ENCODE results near the gene FBH1. TPM values are rescaled to one million over a fixed set of nuclear protein-coding genes. Genes with fewer than 3 reads are reported as not detected.

Gene FBH1
- total and polyA plus RNA-seq, 2 experiments from 2014 or later: 62.5 to 90.8 TPM

DNA sequence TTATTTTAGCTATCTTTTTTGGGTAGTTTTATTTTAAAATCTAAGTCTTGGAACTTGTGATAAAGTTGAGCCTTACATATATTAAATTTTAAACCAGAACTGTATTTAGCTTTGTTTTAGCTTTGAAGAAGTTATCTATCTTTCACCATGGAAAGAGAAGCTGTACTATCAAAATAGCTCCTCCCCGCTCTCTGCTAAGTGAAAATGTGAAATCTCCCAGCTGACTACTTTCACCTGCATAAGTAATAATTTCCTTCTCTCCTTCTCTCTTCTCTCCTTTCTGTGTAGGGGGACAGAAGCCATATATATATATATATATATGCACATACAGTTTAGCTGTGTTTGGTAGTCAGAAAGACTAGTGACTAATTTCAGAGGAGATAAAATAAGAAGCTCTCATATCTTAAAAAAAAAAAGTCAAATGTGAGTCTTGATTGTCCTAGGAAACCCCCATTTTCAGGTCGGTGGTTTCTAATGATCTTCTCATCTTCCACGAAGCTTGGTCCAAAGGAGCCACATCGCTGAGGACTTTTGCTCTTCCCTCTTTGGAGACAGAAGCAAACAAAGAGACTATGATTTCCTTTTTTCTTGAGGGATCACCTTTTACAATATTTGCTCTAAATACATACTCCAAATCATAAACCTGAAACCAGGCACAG, 46.2 kb upstream of the FBH1 start:
- H3K27me3 Mint-ChIP-seq (ENCODE audit: insufficient read depth, low read depth, poor library complexity): peaks cover 8% of the 10 kb centered on the region
- peaks cover 5% of the 10 kb centered on the region; the same call in 2 of the 3 replicates for H3K4me1 Mint-ChIP-seq
- no peaks in the 10 kb centered on the region for H3K9me3 Mint-ChIP-seq

More for the DNA sequence above, 46.2 kb upstream of the FBH1 start:
- no peak for DNase-seq (ENCODE audit: low spot score)
- H2AFZ ChIP-seq: no peak overlapping the region
- no peak for ATAC-seq
- H3K4me1 ChIP-seq (ENCODE audit: insufficient read depth): 0 out of 2 replicates have a peak, but pooled peaks cover 3% of the 10 kb centered on the region
- no peak overlapping the region for H3K27ac Mint-ChIP-seq
- no peak overlapping the region for H3K4me2 ChIP-seq
- H3K9me2 ChIP-seq (ENCODE audit: insufficient read depth): no peaks in the 10 kb centered on the region
- no peaks in the 10 kb centered on the region for H4K20me1 ChIP-seq (replicated peaks; ENCODE audit: insufficient read depth)
- H3K27me3 ChIP-seq (ENCODE audit: insufficient read depth): no peaks in the 10 kb centered on the region
- no peak overlapping the region for H3K4me3 Mint-ChIP-seq
- H3K36me3 Mint-ChIP-seq (ENCODE audit: low read depth): no peaks in the 10 kb centered on the region
- no peak overlapping the region for H3K4me3 ChIP-seq
- no peaks in the 10 kb centered on the region for H3F3A ChIP-seq (replicated peaks; ENCODE audit: low read depth)
- TF ChIP-seq, protein P1, sequence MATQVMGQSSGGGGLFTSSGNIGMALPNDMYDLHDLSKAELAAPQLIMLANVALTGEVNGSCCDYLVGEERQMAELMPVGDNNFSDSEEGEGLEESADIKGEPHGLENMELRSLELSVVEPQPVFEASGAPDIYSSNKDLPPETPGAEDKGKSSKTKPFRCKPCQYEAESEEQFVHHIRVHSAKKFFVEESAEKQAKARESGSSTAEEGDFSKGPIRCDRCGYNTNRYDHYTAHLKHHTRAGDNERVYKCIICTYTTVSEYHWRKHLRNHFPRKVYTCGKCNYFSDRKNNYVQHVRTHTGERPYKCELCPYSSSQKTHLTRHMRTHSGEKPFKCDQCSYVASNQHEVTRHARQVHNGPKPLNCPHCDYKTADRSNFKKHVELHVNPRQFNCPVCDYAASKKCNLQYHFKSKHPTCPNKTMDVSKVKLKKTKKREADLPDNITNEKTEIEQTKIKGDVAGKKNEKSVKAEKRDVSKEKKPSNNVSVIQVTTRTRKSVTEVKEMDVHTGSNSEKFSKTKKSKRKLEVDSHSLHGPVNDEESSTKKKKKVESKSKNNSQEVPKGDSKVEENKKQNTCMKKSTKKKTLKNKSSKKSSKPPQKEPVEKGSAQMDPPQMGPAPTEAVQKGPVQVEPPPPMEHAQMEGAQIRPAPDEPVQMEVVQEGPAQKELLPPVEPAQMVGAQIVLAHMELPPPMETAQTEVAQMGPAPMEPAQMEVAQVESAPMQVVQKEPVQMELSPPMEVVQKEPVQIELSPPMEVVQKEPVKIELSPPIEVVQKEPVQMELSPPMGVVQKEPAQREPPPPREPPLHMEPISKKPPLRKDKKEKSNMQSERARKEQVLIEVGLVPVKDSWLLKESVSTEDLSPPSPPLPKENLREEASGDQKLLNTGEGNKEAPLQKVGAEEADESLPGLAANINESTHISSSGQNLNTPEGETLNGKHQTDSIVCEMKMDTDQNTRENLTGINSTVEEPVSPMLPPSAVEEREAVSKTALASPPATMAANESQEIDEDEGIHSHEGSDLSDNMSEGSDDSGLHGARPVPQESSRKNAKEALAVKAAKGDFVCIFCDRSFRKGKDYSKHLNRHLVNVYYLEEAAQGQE (IDR thresholded peaks at IDR 0.05; ENCODE audit: unreplicated experiment): no peak
- TF ChIP-seq STAT1 (IDR thresholded peaks at IDR 0.05; ENCODE audit: unreplicated experiment) (no peak), CREB1 (CRISPR knock-in tag; IDR thresholded peaks at IDR 0.05; ENCODE audit: low read depth) (no peak), ZNF114 (CRISPR knock-in tag; IDR thresholded peaks at IDR 0.05) (no peak), POLR2AphosphoS5 (IDR thresholded peaks at IDR 0.05; ENCODE audit: low read depth) (no peak), EZH2 (IDR thresholded peaks at IDR 0.05; ENCODE audit: low read depth, unreplicated experiment) (no peak), NANOG (IDR thresholded peaks at IDR 0.05; ENCODE audit: borderline replicate concordance) (no peak), EZH2phosphoT487 (IDR thresholded peaks at IDR 0.05; ENCODE audit: unreplicated experiment) (no peak), JUNB (IDR thresholded peaks at IDR 0.05; ENCODE audit: unreplicated experiment) (no peak), ZNF331 (CRISPR knock-in tag; IDR thresholded peaks at IDR 0.05; ENCODE audit: low read depth) (no peak)
- TF ChIP-seq, protein P2, sequence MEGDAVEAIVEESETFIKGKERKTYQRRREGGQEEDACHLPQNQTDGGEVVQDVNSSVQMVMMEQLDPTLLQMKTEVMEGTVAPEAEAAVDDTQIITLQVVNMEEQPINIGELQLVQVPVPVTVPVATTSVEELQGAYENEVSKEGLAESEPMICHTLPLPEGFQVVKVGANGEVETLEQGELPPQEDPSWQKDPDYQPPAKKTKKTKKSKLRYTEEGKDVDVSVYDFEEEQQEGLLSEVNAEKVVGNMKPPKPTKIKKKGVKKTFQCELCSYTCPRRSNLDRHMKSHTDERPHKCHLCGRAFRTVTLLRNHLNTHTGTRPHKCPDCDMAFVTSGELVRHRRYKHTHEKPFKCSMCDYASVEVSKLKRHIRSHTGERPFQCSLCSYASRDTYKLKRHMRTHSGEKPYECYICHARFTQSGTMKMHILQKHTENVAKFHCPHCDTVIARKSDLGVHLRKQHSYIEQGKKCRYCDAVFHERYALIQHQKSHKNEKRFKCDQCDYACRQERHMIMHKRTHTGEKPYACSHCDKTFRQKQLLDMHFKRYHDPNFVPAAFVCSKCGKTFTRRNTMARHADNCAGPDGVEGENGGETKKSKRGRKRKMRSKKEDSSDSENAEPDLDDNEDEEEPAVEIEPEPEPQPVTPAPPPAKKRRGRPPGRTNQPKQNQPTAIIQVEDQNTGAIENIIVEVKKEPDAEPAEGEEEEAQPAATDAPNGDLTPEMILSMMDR (conservative IDR thresholded peaks at IDR 0.05; ENCODE audit: low read depth in 2 of 2): no peak
- TF ChIP-seq, protein P3, sequence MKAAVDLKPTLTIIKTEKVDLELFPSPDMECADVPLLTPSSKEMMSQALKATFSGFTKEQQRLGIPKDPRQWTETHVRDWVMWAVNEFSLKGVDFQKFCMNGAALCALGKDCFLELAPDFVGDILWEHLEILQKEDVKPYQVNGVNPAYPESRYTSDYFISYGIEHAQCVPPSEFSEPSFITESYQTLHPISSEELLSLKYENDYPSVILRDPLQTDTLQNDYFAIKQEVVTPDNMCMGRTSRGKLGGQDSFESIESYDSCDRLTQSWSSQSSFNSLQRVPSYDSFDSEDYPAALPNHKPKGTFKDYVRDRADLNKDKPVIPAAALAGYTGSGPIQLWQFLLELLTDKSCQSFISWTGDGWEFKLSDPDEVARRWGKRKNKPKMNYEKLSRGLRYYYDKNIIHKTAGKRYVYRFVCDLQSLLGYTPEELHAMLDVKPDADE (IDR thresholded peaks at IDR 0.05): no peak
- TF ChIP-seq, protein P4, sequence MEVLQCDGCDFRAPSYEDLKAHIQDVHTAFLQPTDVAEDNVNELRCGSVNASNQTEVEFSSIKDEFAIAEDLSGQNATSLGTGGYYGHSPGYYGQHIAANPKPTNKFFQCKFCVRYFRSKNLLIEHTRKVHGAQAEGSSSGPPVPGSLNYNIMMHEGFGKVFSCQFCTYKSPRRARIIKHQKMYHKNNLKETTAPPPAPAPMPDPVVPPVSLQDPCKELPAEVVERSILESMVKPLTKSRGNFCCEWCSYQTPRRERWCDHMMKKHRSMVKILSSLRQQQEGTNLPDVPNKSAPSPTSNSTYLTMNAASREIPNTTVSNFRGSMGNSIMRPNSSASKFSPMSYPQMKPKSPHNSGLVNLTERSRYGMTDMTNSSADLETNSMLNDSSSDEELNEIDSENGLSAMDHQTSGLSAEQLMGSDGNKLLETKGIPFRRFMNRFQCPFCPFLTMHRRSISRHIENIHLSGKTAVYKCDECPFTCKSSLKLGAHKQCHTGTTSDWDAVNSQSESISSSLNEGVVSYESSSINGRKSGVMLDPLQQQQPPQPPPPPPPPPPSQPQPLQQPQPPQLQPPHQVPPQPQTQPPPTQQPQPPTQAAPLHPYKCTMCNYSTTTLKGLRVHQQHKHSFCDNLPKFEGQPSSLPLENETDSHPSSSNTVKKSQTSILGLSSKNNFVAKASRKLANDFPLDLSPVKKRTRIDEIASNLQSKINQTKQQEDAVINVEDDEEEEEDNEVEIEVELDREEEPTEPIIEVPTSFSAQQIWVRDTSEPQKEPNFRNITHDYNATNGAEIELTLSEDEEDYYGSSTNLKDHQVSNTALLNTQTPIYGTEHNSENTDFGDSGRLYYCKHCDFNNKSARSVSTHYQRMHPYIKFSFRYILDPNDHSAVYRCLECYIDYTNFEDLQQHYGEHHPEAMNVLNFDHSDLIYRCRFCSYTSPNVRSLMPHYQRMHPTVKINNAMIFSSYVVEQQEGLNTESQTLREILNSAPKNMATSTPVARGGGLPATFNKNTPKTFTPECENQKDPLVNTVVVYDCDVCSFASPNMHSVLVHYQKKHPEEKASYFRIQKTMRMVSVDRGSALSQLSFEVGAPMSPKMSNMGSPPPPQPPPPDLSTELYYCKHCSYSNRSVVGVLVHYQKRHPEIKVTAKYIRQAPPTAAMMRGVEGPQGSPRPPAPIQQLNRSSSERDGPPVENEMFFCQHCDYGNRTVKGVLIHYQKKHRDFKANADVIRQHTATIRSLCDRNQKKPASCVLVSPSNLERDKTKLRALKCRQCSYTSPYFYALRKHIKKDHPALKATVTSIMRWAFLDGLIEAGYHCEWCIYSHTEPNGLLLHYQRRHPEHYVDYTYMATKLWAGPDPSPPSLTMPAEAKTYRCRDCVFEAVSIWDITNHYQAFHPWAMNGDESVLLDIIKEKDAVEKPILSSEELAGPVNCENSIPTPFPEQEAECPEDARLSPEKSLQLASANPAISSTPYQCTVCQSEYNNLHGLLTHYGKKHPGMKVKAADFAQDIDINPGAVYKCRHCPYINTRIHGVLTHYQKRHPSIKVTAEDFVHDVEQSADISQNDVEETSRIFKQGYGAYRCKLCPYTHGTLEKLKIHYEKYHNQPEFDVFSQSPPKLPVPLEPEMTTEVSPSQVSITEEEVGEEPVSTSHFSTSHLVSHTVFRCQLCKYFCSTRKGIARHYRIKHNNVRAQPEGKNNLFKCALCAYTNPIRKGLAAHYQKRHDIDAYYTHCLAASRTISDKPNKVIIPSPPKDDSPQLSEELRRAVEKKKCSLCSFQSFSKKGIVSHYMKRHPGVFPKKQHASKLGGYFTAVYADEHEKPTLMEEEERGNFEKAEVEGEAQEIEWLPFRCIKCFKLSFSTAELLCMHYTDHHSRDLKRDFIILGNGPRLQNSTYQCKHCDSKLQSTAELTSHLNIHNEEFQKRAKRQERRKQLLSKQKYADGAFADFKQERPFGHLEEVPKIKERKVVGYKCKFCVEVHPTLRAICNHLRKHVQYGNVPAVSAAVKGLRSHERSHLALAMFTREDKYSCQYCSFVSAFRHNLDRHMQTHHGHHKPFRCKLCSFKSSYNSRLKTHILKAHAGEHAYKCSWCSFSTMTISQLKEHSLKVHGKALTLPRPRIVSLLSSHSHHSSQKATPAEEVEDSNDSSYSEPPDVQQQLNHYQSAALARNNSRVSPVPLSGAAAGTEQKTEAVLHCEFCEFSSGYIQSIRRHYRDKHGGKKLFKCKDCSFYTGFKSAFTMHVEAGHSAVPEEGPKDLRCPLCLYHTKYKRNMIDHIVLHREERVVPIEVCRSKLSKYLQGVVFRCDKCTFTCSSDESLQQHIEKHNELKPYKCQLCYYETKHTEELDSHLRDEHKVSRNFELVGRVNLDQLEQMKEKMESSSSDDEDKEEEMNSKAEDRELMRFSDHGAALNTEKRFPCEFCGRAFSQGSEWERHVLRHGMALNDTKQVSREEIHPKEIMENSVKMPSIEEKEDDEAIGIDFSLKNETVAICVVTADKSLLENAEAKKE (CRISPR knock-in tag; IDR thresholded peaks at IDR 0.05): no peak
- H3K27ac ChIP-seq (ENCODE audit: low read depth): no peak overlapping the region
- H3K79me2 ChIP-seq (replicated peaks; ENCODE audit: insufficient read depth): no peaks in the 10 kb centered on the region
- H3K36me3 ChIP-seq (ENCODE audit: insufficient read depth): no peaks in the 10 kb centered on the region
